NCI-H82 (cell line): ENCODE measurements around the gene KIF1C.
"Not testable (repeated sequence)": the region's sequence is repeated elsewhere in the genome, so short reads cannot be mapped to it uniquely, and the experiment has no call there.

Source experiments
- DNase-seq: peaks from one replicate; lab custom pipeline; 2025; lab: John Stamatoyannopoulos, UW

Gene KIF1C

DNA sequence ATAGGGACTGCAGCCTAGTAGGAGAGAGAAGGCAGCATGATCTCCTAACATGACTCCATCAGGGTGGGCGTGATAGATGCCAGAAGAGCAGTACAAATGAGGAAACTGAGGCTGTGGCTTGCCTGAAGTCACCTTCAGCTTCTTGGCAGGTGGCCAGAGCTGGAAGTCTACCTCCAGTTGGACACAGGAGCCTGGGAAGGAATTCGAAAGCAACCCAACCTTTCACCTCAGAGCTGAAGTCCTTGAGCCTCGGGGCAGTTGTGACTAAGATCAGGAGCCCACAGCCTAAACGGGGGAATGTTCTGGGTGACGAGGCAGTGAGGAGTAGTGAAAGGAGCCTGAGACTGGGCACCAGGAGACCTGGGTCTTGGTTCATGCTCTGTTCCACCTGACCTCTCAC is 46.9 kb downstream of the KIF1C start:
- no peak for DNase-seq

DNA sequence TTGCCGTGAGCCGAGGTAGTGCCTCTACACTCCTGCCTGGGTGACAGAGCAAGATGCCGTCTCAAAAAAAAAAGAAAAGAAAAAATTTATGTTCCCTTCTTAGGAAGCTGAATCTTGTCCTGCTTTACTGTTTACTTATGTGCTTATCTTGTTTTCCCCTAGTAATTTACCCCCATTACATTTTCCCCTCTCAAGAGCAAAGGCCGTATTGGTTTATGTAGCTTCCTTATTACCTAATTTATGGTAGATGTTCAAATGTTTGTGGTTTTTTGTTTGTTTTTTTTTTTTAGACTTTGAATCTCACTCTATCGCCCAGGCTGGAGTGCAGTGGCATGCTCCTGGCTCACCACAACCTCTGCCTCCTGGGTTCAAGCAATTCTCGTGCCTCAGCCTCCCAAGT is 47.7 kb downstream of the KIF1C start:
- no peak for DNase-seq

DNA sequence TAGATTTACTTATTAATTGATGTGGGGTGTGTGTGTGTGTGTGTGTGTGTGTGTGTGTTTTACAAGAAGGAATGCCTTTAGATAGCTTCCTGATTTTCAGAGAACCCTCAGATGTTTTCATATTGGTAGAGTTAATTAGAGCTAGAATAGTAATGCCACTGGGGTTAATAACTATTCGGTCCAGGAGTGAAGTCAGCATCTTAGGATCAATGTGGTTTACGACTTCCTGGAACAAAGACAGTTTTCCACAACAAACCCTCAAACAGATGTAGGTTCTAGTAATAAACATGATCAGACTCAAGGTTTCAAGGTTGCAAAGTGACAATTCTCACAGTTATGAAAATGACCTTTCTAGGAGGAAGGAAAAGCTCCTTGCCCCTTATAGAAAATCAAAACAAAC is 49.7 kb downstream of the KIF1C start:
- no peak for DNase-seq

DNA sequence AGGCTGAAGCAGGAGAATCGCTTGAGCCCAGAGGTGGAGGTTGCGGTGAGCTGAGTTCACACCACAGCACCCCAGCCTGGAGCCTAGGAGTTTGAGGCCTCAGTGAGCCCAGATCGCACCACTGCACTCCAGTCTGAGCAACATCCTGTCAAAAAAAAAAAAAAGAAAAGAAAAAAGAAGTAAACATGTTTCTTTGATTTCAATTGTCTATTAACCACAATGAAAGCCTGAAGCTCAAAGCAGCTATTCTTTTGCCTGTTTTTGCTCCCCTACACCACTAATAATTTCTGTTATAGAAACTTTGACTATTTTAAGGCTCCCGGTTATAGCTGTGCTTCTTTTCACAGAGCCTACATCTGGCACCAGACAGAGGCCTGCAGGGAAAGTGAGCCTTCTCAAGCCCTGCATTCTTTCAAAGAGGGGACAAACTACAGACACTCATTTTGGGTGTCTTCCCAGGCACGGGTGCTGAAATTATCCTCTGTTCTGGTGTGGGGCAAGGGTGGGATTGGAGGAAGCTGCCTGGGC is 51.6 kb downstream of the KIF1C start:
- DNase-seq: no peak

DNA sequence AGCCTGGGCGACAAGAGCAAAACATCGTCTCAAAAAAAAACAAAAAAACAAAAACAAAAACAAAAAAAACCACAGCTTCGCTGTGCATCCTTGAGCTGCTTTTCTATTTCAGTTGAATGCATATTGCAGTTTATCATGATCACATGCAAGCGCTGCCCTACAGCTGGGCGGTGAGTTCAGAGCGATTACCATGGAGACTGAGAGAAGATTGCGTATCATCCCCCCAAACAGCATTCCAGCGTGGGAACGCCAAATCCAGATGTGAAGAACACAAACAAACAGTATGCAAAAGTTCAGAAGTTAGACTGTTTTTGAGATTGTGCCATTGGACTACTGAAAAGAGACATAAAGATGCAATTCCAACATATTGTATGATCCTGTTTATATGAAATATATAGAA is 52.5 kb downstream of the KIF1C start:
- DNase-seq: no peak

DNA sequence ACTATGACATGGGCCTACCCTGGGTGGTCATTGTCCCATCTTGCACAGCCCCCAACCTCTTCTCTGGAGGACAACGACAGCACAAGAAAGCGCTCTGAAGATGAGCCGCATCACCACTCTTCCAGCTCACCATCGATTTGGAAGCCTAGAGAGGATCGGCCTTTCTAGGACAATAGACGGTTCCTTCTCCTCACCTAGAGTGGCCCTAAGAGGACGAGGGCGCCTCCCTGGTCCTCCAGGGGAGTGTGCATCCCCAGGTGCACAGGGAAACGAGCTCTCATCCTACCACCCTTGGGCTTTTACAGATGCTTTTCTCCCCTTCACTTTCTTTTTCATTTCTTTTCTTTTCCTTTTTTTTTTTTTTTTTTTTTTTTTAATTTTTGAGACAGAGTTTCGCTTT is 57.8 kb downstream of the KIF1C start:
- DNase-seq: peak; percentile 80

DNA sequence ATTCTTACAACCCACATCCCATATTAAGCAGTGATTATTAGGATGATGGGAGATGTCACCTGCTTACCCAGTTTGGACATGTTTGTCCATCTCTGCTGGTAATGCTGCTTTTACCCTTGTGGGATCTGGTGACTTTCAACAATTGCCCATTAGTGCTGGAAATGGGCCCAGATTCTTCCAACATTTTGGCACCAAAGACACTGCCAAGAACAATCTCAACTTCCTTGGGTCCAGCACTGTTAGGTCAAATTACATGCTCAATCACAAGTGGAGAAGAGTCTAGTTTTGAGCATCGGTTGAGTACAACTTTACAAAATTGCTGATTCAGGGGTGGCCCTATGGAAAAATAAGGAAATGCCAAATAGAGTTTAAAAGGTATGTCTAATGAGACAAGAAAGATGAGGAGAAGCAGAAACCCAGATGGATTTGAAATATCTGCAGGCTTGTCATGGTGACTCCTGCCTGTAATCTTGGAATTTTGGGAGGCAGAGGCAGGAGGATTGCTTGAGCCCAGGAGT is 67.5 kb downstream of the KIF1C start:
- DNase-seq: no peak

DNA sequence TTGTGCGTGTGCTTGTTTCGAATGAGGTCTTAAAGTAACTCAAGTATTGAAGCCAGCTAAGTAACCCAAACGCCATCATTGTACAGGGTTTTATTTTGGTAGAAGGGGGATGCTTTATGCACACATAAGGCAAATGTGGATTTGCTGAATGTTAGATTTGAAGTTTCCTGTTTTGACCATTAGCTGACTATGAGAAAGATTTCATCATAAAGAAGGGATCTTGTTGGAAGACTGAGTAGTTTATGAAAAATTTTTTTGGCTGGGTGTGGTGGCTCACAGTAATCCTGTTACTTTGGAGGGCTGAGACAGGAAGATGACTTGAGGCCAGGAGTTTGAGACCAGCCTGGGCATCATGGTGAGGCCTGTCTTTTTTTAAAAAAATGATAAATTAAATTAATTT is 70.5 kb downstream of the KIF1C start:
- DNase-seq: no peak

DNA sequence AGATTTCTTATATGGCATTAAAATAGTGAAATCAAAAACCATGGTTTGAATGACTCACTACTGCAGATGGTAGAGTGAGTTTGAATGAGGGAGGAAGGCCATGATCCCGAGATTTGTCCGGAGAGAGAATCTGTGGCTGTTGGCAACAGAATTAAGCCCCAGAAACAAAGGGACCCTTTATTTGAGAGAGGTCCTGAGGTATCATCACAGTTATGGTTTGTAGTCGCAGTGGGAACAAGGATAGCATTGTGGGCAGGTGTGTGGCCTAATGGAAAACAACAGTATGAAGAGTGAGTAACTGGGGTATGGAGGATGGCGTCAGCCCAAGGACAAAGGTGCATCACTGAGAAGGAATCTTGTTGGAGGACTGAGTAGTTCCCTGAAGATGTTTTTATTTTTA is 72.0 kb downstream of the KIF1C start:
- DNase-seq: no peak

DNA sequence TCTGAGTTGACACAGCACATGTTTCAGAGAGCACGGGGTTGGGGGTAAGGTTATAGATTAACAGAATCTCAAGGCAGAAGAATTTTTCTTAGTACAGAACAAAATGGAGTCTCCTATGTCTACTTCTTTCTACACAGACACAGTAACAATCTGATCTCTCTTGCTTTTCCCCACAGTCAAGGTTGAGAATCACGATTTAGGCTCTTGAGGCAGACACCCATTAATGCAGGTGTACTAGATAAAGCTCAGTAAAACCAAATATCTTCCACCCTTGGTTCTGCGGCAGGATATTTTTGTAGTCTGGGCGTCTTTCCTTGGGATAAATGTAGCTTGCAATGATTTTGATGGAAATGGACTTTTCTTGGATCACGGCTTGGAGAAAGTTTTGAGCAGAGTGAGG is 77.7 kb downstream of the KIF1C start:
- not testable (repeated sequence) for DNase-seq

DNA sequence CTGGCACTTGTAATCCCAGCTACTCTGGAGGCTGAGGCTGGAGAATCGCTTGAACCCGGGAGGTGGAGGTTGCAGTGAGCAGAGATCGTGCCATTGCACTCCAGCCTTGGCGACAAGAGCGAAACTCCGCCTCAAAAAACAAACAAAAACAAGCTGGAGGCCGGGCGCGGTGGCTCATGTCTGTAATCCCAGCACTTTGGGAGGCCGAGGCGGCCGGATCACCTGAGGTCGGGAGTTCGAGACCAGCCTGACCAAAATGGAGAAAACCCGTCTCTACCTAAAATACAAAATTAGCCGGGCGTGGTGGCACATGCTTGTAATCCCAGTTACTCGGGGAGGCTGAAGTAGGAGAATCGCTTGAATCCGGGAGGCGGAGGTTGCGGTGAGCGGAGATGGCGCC is 79.5 kb downstream of the KIF1C start:
- not testable (repeated sequence) for DNase-seq

DNA sequence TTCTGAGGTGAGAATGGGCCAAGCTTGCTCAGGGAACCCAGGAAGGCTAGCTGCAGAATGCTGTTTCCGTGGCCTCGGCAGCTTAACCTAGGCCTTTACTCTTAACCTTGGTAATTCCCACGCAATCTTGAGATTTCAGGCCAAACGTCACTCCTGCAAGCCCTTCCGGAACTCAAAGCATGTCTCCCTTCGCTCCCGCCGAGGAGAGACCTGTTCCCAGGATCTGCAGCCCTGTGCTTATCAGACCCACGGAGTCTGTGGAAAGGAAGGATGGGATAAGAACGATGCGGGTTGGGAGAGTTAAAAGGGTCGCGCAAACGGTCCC is 80.0 kb downstream of the KIF1C start:
- no peak for DNase-seq
